H9 (cell line): ENCODE results near the gene TRANK1. TPM values are rescaled to one million over a fixed set of nuclear protein-coding genes. Genes with fewer than 3 reads are reported as not detected.
A peak's percentile ranks its signal among the peaks of the same experiment; 100 is the strongest.

Experiments
- DNase-seq: peaks from one replicate; pipeline ENCODE4 v3.0.0-alpha.2; 2017
- H2AFZ ChIP-seq: one replicate; pipeline ENCODE4 v1.6.1; 2013; ENCODE audit warnings: mild to moderate bottlenecking, low read length, control low read depth, moderate library complexity
- H2AK5ac ChIP-seq: 2 replicates; pipeline ENCODE4 v1.6.1; 2013; ENCODE audit warnings: low read length, control low read depth, mixed read lengths; ENCODE audit not compliant: insufficient read length
- H2BK120ac ChIP-seq: one replicate; pipeline ENCODE4 v1.6.1; 2013; ENCODE audit warnings: low read depth, mild to moderate bottlenecking, low read length, control low read depth, inconsistent platforms; ENCODE audit not compliant: poor library complexity, severe bottlenecking
- H2BK12ac ChIP-seq: 2 replicates; pipeline ENCODE4 v1.6.1; 2013; ENCODE audit warnings: low read length, control low read depth, mixed read lengths, low read depth; ENCODE audit not compliant: insufficient read length
- H2BK15ac ChIP-seq: 2 replicates; pipeline ENCODE4 v1.6.1; 2013; ENCODE audit warnings: low read depth, low read length, control low read depth
- H2BK20ac ChIP-seq: one replicate; pipeline ENCODE4 v1.6.1; 2013; ENCODE audit warnings: low read depth, mild to moderate bottlenecking, low read length, control low read depth, inconsistent platforms; ENCODE audit not compliant: poor library complexity, severe bottlenecking
- H2BK5ac ChIP-seq: 2 replicates; pipeline ENCODE4 v1.6.1; 2013; ENCODE audit warnings: low read length, control low read depth, mixed read lengths; ENCODE audit not compliant: insufficient read length
- H3K14ac ChIP-seq: 2 replicates; pipeline ENCODE4 v1.6.1; 2013; ENCODE audit warnings: low read length, control low read depth; ENCODE audit not compliant: insufficient read depth
- H3K18ac ChIP-seq: 2 replicates; pipeline ENCODE4 v1.6.1; 2013; ENCODE audit warnings: low read depth, mild to moderate bottlenecking, mixed read lengths, low read length, control low read depth; ENCODE audit not compliant: insufficient read length
- H3K23ac ChIP-seq: 2 replicates; pipeline ENCODE4 v1.6.1; 2013; ENCODE audit warnings: low read length, control low read depth, mixed read lengths, low read depth; ENCODE audit not compliant: insufficient read length
- H3K23me2 ChIP-seq: 2 replicates; pipeline ENCODE4 v1.6.1; 2013; ENCODE audit warnings: low read depth, mild to moderate bottlenecking, mixed read lengths, low read length, control low read depth; ENCODE audit not compliant: insufficient read length, poor library complexity, severe bottlenecking
- H3K27ac ChIP-seq: 2 replicates; pipeline ENCODE4 v1.5.1; 2013; ENCODE audit warnings: low read length, control low read depth, mixed read lengths, low read depth; ENCODE audit not compliant: insufficient read length
- H3K27me3 ChIP-seq: 2 replicates; pipeline ENCODE4 v1.6.1; 2013; ENCODE audit warnings: low read length, control low read depth, inconsistent platforms; ENCODE audit not compliant: insufficient read depth
- H3K4ac ChIP-seq: 2 replicates; pipeline ENCODE4 v1.6.1; 2013; ENCODE audit warnings: low read depth, mild to moderate bottlenecking, control low read depth, inconsistent platforms, low read length, moderate library complexity
- H3K4me1 ChIP-seq: 2 replicates; pipeline ENCODE4 v1.6.1; 2013; ENCODE audit warnings: low read length, control low read depth, inconsistent platforms; ENCODE audit not compliant: insufficient read depth
- H3K4me2 ChIP-seq: 2 replicates; pipeline ENCODE4 v1.6.1; 2013; ENCODE audit warnings: low read length, control low read depth, mixed read lengths; ENCODE audit not compliant: insufficient read length, insufficient read depth
- H3K56ac ChIP-seq: 2 replicates; pipeline ENCODE4 v1.6.1; 2013; ENCODE audit warnings: low read depth, mild to moderate bottlenecking, mixed read lengths, low read length, control low read depth; ENCODE audit not compliant: insufficient read length
- H3K79me1 ChIP-seq: 2 replicates; pipeline ENCODE4 v1.6.1; 2013; ENCODE audit warnings: low read depth, mild to moderate bottlenecking, moderate library complexity, low read length, control low read depth, inconsistent platforms; ENCODE audit not compliant: insufficient read depth, poor library complexity, severe bottlenecking
- H3K79me2 ChIP-seq: 2 replicates; pipeline ENCODE4 v1.6.1; 2013; ENCODE audit warnings: low read length, control low read depth, inconsistent platforms; ENCODE audit not compliant: insufficient read depth
- H3K9ac ChIP-seq: 2 replicates; pipeline ENCODE4 v1.6.1; 2013; ENCODE audit warnings: low read length, control low read depth, mixed read lengths; ENCODE audit not compliant: insufficient read length; ENCODE audit errors: extremely low read depth
- H3K9me3 ChIP-seq: one replicate; pipeline ENCODE4 v1.6.1; 2013; ENCODE audit warnings: low read depth, low read length, inconsistent platforms; ENCODE audit not compliant: control insufficient read depth
- H3T11ph ChIP-seq: one replicate; pipeline ENCODE4 v1.6.1; 2013; ENCODE audit warnings: mild to moderate bottlenecking, low read length, control low read depth, inconsistent platforms
- H4K20me1 ChIP-seq: one replicate; pipeline ENCODE4 v1.6.1; 2013; ENCODE audit not compliant: control insufficient read depth, insufficient read length, insufficient read depth
- H4K5ac ChIP-seq: 2 replicates; pipeline ENCODE4 v1.6.1; 2013; ENCODE audit warnings: low read depth, mild to moderate bottlenecking, mixed read lengths, low read length, control low read depth; ENCODE audit not compliant: insufficient read length
- H4K8ac ChIP-seq: replicated peaks from 2 replicates; pipeline ENCODE4 v1.6.1; 2013; ENCODE audit warnings: low read length, control low read depth, mixed read lengths, low read depth; ENCODE audit not compliant: insufficient read length
- H4K91ac ChIP-seq: 2 replicates; pipeline ENCODE4 v1.6.1; 2013; ENCODE audit warnings: low read depth, mild to moderate bottlenecking, moderate library complexity, mixed read lengths, low read length, control low read depth; ENCODE audit not compliant: insufficient read length
- H3K27ac Mint-ChIP-seq, 3 experiments: 2 replicates in 2 of 3; 3 replicates in 1 of 3; pipeline ENCODE4 v1.8.0; 2020 to 2021; ENCODE audit warnings: mixed read lengths in 3 of 3, mild to moderate bottlenecking in 1 of 3, moderate library complexity in 1 of 3
- H3K27me3 Mint-ChIP-seq: 2 replicates; pipeline ENCODE4 v1.8.0; 2021; ENCODE audit warnings: low read depth, mild to moderate bottlenecking, moderate library complexity, mixed read lengths
- H3K36me3 Mint-ChIP-seq, 3 experiments: 2 replicates in 2 of 3; 3 replicates in 1 of 3; pipeline ENCODE4 v1.8.0; 2020 to 2021; ENCODE audit warnings: low read depth in 3 of 3, mixed read lengths in 3 of 3; ENCODE audit not compliant: insufficient read depth in 1 of 3
- H3K4me1 Mint-ChIP-seq, 2 experiments: 2 replicates each; pipeline ENCODE4 v1.8.0; 2020; ENCODE audit warnings: mixed read lengths in 2 of 2
- H3K4me3 Mint-ChIP-seq, 2 experiments: 2 replicates in 1 of 2; 3 replicates in 1 of 2; pipeline ENCODE4 v1.8.0; 2020 to 2021; ENCODE audit warnings: mild to moderate bottlenecking in 2 of 2, mixed read lengths in 2 of 2, moderate library complexity in 1 of 2
- H3K9me3 Mint-ChIP-seq, 2 experiments: 2 replicates in 1 of 2; 3 replicates in 1 of 2; pipeline ENCODE4 v1.8.0; 2020; ENCODE audit warnings: mild to moderate bottlenecking in 2 of 2, mixed read lengths in 2 of 2, moderate library complexity in 1 of 2
- WGBS: extraction: QIAGEN DNeasy Blood & Tissue Kit; methylation state at CpG from one replicate; pipeline ENCODE4 v1.1.7; 2013; ENCODE audit warnings: missing lambda C conversion rate, low lambda C conversion rate, mixed read lengths; ENCODE audit not compliant: insufficient read length; ENCODE audit errors: extremely low coverage; 5-methylcytosine and 5-hydroxymethylcytosine counted together
- total RNA-seq: library from RNA; stranded (reverse); gene quantifications from 2 replicates; pipeline ENCODE4 v1.2.1, GENCODE V29; 2021
- TF ChIP-seq, protein P1 (sequence below): fragments of 200-600 bp; sonication (generic); conservative IDR thresholded peaks from 3 replicates; pipeline ENCODE4 v1.8.0; 2021; ENCODE audit warnings: antibody characterized with exemption, mild to moderate bottlenecking

TRANK1 gene
- total RNA-seq, 1 experiment from 2014 or later: 5.9 TPM

DNA sequence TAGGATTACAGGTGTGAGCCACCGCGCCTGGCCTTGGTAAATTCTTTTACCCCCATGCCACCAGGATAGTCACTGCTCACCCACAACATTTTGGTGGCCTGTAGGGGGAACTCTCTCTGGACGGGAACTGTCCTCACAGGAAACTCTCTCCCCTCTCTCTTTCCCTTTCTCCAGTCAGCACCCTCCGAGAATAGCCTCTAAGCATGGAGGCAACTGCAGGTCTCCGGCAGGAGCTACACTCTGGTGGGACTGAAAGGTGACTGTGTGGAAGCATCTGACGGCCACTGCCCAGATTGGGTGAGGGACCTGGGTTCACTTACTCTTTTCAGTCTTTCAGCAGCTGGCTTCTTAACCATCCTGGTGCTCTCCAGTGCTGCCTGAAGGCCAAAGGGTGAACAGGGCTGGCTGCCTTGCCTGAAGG is 21.3 kb downstream of the TRANK1 start:
- H2AK5ac ChIP-seq: no peak overlapping the region
- H2BK120ac ChIP-seq: no peak overlapping the region
- H2BK5ac ChIP-seq: no peak overlapping the region
- no peak overlapping the region for H4K5ac ChIP-seq
- no peak overlapping the region for H3K4me3 Mint-ChIP-seq
- no peak overlapping the region for H3T11ph ChIP-seq
- no peak overlapping the region for H2BK15ac ChIP-seq
- H4K91ac ChIP-seq: no peak overlapping the region
- no peak overlapping the region for H2BK12ac ChIP-seq
- DNase-seq: peak; percentile 60
- no peak overlapping the region for H3K27ac Mint-ChIP-seq
- no peak overlapping the region for H3K4me2 ChIP-seq
- no peak overlapping the region for H2BK20ac ChIP-seq
- H3K14ac ChIP-seq: no peak overlapping the region
- no peak overlapping the region for H4K8ac ChIP-seq
- H4K20me1 ChIP-seq: no peaks in the 10 kb centered on the region
- H3K27me3 Mint-ChIP-seq: no peaks in the 10 kb centered on the region
- H3K23ac ChIP-seq: no peak overlapping the region
- H3K23me2 ChIP-seq: no peaks in the 10 kb centered on the region
- H3K27me3 ChIP-seq: no peaks in the 10 kb centered on the region
- no peaks in the 10 kb centered on the region for H3K79me1 ChIP-seq
- no peak overlapping the region for H2AFZ ChIP-seq
- peaks cover 6 to 16% (median 6%) of the 10 kb centered on the region in 3 experiments; a peak in 5 of 7 replicates for H3K36me3 Mint-ChIP-seq
- peaks cover 14 to 25% of the 10 kb centered on the region in 2 experiments for H3K4me1 Mint-ChIP-seq
- H3K9me3 ChIP-seq: no peaks in the 10 kb centered on the region
- H3K18ac ChIP-seq: no peak overlapping the region
- H3K79me2 ChIP-seq: no peaks in the 10 kb centered on the region; the same call in 1 of the 2 replicates
- WGBS: no CpG with 5 or more reads among the region's 6 CpGs
- H3K4me1 ChIP-seq: no peaks in the 10 kb centered on the region
- peaks cover 8 to 14% of the 10 kb centered on the region in 2 experiments; a peak in 4 of 5 replicates for H3K9me3 Mint-ChIP-seq
- no peak overlapping the region for H3K27ac ChIP-seq
- no peak overlapping the region for H3K9ac ChIP-seq
- H3K56ac ChIP-seq: no peak overlapping the region
- TF ChIP-seq, protein P1, sequence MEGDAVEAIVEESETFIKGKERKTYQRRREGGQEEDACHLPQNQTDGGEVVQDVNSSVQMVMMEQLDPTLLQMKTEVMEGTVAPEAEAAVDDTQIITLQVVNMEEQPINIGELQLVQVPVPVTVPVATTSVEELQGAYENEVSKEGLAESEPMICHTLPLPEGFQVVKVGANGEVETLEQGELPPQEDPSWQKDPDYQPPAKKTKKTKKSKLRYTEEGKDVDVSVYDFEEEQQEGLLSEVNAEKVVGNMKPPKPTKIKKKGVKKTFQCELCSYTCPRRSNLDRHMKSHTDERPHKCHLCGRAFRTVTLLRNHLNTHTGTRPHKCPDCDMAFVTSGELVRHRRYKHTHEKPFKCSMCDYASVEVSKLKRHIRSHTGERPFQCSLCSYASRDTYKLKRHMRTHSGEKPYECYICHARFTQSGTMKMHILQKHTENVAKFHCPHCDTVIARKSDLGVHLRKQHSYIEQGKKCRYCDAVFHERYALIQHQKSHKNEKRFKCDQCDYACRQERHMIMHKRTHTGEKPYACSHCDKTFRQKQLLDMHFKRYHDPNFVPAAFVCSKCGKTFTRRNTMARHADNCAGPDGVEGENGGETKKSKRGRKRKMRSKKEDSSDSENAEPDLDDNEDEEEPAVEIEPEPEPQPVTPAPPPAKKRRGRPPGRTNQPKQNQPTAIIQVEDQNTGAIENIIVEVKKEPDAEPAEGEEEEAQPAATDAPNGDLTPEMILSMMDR: peak; percentile 41; the same call in 2 of the 3 replicates
- no peak overlapping the region for H3K4ac ChIP-seq
